ENCODE results near the gene NRXN3.

GRCh38 chr14:78764645-78765044 is 594.5 kb downstream of the NRXN3 start:
- TF ChIP-seq CTCF (IDR thresholded peaks at IDR 0.05) (no peak), EZH2 (IDR thresholded peaks at IDR 0.05; ENCODE audit: borderline replicate concordance, insufficient read depth, low read depth, low read length, poor library complexity, severe bottlenecking) (no peak)
